ENCODE results near the gene HOXC9.

The HOXC9 gene

GRCh38 chr12:53981634-53982565, 18.1 kb upstream of the HOXC9 start:
- POLR2A ChIA-PET, result no interaction called here
- Histone ChIP-seq H3K27ac (ENCODE audit: extremely low read depth, low read depth, low read length) (0 out of 2 replicates have a peak overlapping the region, but pooled peaks have one; percentile 17), H3K9me3 (ENCODE audit: control insufficient read depth, insufficient read depth, low read depth, low read length) (no peaks in the 10 kb centered on the region), H3K4me1 (ENCODE audit: control insufficient read depth, insufficient read depth, low read length) (peaks cover 28% of the 10 kb centered on the region), H3K4me3 (ENCODE audit: low read depth, low read length) (no peak overlapping the region), H3K36me3 (ENCODE audit: control insufficient read depth in 2 of 2, insufficient read depth in 1 of 2, low read length in 2 of 2) (no peaks in the 10 kb centered on the region)
- CTCF ChIA-PET, result interaction anchor here (1.4 kb wide), 1 partner anchor 233 kb away, joined by 3 read pairs; no protein-coding TSS in a partner anchor
- TF ChIP-seq ZBTB6 (tag by site-specific recombination; IDR thresholded peaks at IDR 0.05) (0 out of 2 replicates have a peak, but pooled peaks have one; percentile 23), ZNF202 (tag by site-specific recombination; IDR thresholded peaks at IDR 0.05; ENCODE audit: borderline replicate concordance) (no peak), ZNF558 (tag by site-specific recombination; IDR thresholded peaks at IDR 0.05) (no peak)

- H3K9me3 ChIP-seq (ENCODE audit: control insufficient read depth, insufficient read depth, low read depth, low read length), result no peaks in the 10 kb centered on the region
- CTCF ChIA-PET, result no interaction called here
- H3K36me3 ChIP-seq (ENCODE audit: control insufficient read depth in 2 of 2, insufficient read depth in 1 of 2, low read length in 2 of 2), result no peaks in the 10 kb centered on the region
- TF ChIP-seq PRDM6 (tag by site-specific recombination; IDR thresholded peaks at IDR 0.05) (no peak), ZNF596 (tag by site-specific recombination; IDR thresholded peaks at IDR 0.05) (no peak), KLF10 (tag by site-specific recombination; IDR thresholded peaks at IDR 0.05) (no peak), ZBTB7A (tag by site-specific recombination; IDR thresholded peaks at IDR 0.05; ENCODE audit: low read depth) (no peak), AEBP2 (tag by site-specific recombination; IDR thresholded peaks at IDR 0.05; ENCODE audit: borderline replicate concordance) (no peak), ZNF157 (tag by site-specific recombination; IDR thresholded peaks at IDR 0.05) (no peak), ZNF843 (tag by site-specific recombination; IDR thresholded peaks at IDR 0.05) (no peak), ELK4 (IDR thresholded peaks at IDR 0.05; ENCODE audit: borderline replicate concordance, low read depth, low read length) (no peak), TRIM28 (IDR thresholded peaks at IDR 0.05; ENCODE audit: borderline replicate concordance, low read length) (no peak), SALL2 (tag by site-specific recombination; IDR thresholded peaks at IDR 0.05; ENCODE audit: borderline replicate concordance) (no peak), ZBTB44 (tag by site-specific recombination; IDR thresholded peaks at IDR 0.05) (no peak), ZNF514 (tag by site-specific recombination; IDR thresholded peaks at IDR 0.05) (no peak), HOXC10 (CRISPR knock-in tag; IDR thresholded peaks at IDR 0.05) (no peak), ZNF555 (tag by site-specific recombination; conservative IDR thresholded peaks at IDR 0.05) (no peak), ZNF112 (tag by site-specific recombination; IDR thresholded peaks at IDR 0.05) (no peak), ZNF274 (IDR thresholded peaks at IDR 0.05; ENCODE audit: low read length) (no peak), ZNF274 (tag by site-specific recombination; IDR thresholded peaks at IDR 0.05; ENCODE audit: borderline replicate concordance) (no peak), ATF2 (tag by site-specific recombination; IDR thresholded peaks at IDR 0.05; ENCODE audit: low read depth) (no peak)
- no peak overlapping the region for H3K27ac ChIP-seq (ENCODE audit: extremely low read depth, low read depth, low read length)
- POLR2A ChIA-PET, result no interaction called here
- no peak overlapping the region for H3K4me3 ChIP-seq (ENCODE audit: low read depth, low read length)
- H3K4me1 ChIP-seq (ENCODE audit: control insufficient read depth, insufficient read depth, low read length), result peaks cover 23% of the 10 kb centered on the region
These were observed 17.1 kb upstream of the HOXC9 start for GRCh38 chr12:53982648-53983567.

Data from HEK293 (cell line).